Uterus (tissue), 4 donors: Measurements from ENCODE around the gene GAREM1. TPM values are rescaled to one million over a fixed set of nuclear protein-coding genes. Genes with fewer than 3 reads are reported as not detected.

Experiments
- DNase-seq, 2 donors: peaks; one replicate each; pipeline ENCODE4 v3.0.0-alpha.2; 2019 to 2020
- H3K27ac ChIP-seq, 2 donors: fragments of 200-600 bp; sonication (generic); 1 replicate in 1 of 2; 2 replicates in 1 of 2; pipeline ENCODE4 v1.5.1; 2016 to 2018
- H3K27me3 ChIP-seq, 2 donors: fragments of 200-600 bp; sonication (generic); one replicate each; pipeline ENCODE4 v1.5.1; 2018 to 2019; ENCODE audit warnings: control low read depth in 1 of 2
- H3K36me3 ChIP-seq, 2 donors: fragments of 200-600 bp; sonication (generic); one replicate each; pipeline ENCODE4 v1.5.1; 2019; ENCODE audit warnings: control low read depth in 1 of 2
- H3K4me1 ChIP-seq, 2 donors: fragments of 200-600 bp; sonication (generic); one replicate each; pipeline ENCODE4 v1.5.1; 2018 to 2019; ENCODE audit warnings: control low read depth in 1 of 2
- H3K4me3 ChIP-seq, 2 donors: fragments of 200-600 bp; sonication (generic); 1 replicate in 1 of 2; 2 replicates in 1 of 2; pipeline ENCODE4 v1.5.1; 2018 to 2019; ENCODE audit warnings: mild to moderate bottlenecking in 1 of 2
- H3K9me3 ChIP-seq, 2 donors: fragments of 200-600 bp; sonication (generic); one replicate each; pipeline ENCODE4 v1.5.1; 2019; ENCODE audit warnings: control low read depth in 1 of 2
- POLR2A ChIP-seq, 2 donors: fragments of 450-650 bp; IDR thresholded peaks; one replicate each; pipeline ENCODE4 v1.6.1; 2016; ENCODE audit warnings: antibody characterized with exemption in 2 of 2, mild to moderate bottlenecking in 1 of 2, moderate library complexity in 1 of 2
- intact Hi-C: fragments of 100-400 bp; cut with DNase I; formaldehyde crosslinking; loops from one replicate; pipeline ENCODE4 v1.15.1; 2023; ENCODE audit warnings: low total_unique reads
- total RNA-seq, 4 donors: library from RNA; depleted of rRNA in 3 of 4; stranded (reverse); fragments of >200 nt in 3 of 4; gene quantifications; one replicate each; pipeline versions ENCODE4 v1.1.0 to v1.2.4, GENCODE V29; 2014 to 2023
- TF ChIP-seq, protein P1 (sequence below), 4 experiments: fragments of 200-600 bp in 2 of 4; fragments of 450-650 bp in 2 of 4; sonication (generic) in 2 of 4; IDR thresholded peaks; one replicate each; pipeline ENCODE4 v1.5.1; 2016 to 2019; ENCODE audit warnings: antibody characterized with exemption in 4 of 4, mild to moderate bottlenecking in 2 of 4, moderate library complexity in 1 of 4
- donor health status: DM: yes; HTN: yes; CAD: no.

The GAREM1 gene
- total RNA-seq, 4 donors from 2014 or later: 1.5 to 12.0 (median 5.9) TPM

DNA sequence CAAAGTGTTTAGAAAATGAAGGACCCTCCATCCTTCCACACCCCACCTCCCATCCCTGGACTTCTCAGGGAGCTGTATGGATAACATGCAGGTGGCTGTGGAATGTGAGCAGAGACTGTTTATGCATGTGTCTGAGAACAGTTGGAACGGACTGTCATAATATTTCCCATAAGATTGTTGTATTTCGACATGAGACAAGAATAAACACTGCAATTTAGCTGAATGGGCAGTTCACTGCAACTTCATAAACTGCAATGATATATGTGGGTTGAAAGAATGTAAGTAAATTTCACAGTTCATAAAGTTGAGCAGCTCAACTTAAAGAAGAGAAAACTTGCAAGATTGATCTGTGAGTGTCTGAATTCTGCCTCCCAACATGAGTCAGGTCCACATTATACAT lies 206.3 kb downstream of the GAREM1 start:
- no peaks in the 10 kb centered on the region for H3K36me3 ChIP-seq
- intact Hi-C loops: loop anchor here (10.0 kb wide), 1 partner anchor 300 kb away; no protein-coding TSS in a partner anchor
- TF ChIP-seq POLR2A (IDR thresholded peaks at IDR 0.05): no peak
- TF ChIP-seq, protein P1, sequence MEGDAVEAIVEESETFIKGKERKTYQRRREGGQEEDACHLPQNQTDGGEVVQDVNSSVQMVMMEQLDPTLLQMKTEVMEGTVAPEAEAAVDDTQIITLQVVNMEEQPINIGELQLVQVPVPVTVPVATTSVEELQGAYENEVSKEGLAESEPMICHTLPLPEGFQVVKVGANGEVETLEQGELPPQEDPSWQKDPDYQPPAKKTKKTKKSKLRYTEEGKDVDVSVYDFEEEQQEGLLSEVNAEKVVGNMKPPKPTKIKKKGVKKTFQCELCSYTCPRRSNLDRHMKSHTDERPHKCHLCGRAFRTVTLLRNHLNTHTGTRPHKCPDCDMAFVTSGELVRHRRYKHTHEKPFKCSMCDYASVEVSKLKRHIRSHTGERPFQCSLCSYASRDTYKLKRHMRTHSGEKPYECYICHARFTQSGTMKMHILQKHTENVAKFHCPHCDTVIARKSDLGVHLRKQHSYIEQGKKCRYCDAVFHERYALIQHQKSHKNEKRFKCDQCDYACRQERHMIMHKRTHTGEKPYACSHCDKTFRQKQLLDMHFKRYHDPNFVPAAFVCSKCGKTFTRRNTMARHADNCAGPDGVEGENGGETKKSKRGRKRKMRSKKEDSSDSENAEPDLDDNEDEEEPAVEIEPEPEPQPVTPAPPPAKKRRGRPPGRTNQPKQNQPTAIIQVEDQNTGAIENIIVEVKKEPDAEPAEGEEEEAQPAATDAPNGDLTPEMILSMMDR (IDR thresholded peaks at IDR 0.05): no peak
- H3K9me3 ChIP-seq: no peaks in the 10 kb centered on the region
- no peak for DNase-seq
- H3K27ac ChIP-seq: no peak overlapping the region
- no peaks in the 10 kb centered on the region for H3K4me1 ChIP-seq
- no peak overlapping the region for H3K4me3 ChIP-seq
- H3K27me3 ChIP-seq: no peaks in the 10 kb centered on the region

GRCh38 chr18:32262092-32262491 lies 208.6 kb downstream of the GAREM1 start:
- intact Hi-C loops: loop anchor here (10.0 kb wide), 1 partner anchor 303 kb away; no protein-coding TSS in a partner anchor
- TF ChIP-seq, protein P1 (IDR thresholded peaks at IDR 0.05): no peak
- no peak for TF ChIP-seq POLR2A (IDR thresholded peaks at IDR 0.05)
- DNase-seq: no peak

DNA sequence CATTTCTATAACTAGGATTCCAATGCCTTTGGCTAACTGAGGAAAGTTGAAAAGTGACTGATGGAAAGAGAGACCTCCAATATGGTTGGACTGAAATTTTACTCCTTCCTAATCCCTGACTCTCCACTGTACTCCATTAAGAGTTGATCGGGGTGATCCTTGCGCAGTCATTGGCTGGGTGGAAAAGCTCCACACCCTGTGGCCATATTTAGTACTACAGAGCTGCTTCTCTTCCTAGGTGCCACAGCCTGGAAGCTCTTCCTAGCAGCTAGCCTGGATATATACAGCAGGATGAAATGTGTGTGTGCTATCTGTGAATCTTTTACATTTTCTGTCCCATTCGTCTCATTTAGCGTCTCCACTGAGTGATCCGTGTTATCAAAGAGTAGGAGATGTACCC lies 209.7 kb downstream of the GAREM1 start:
- Histone ChIP-seq H3K27ac (no peak overlapping the region), H3K4me3 (no peak overlapping the region), H3K9me3 (no peaks in the 10 kb centered on the region), H3K36me3 (no peaks in the 10 kb centered on the region), H3K4me1 (no peaks in the 10 kb centered on the region), H3K27me3 (no peaks in the 10 kb centered on the region)
- DNase-seq: no peak
- TF ChIP-seq POLR2A (IDR thresholded peaks at IDR 0.05): no peak
- TF ChIP-seq, protein P1 (IDR thresholded peaks at IDR 0.05): no peak
- intact Hi-C loops: loop anchor here (10.0 kb wide), 1 partner anchor 304 kb away; no protein-coding TSS in a partner anchor

More at GRCh38 chr18:32262092-32262491, 208.6 kb downstream of the GAREM1 start:
- Histone ChIP-seq H3K4me1 (no peaks in the 10 kb centered on the region), H3K4me3 (no peak overlapping the region), H3K27ac (no peak overlapping the region), H3K36me3 (no peaks in the 10 kb centered on the region), H3K27me3 (no peaks in the 10 kb centered on the region), H3K9me3 (no peaks in the 10 kb centered on the region)

- Histone ChIP-seq H3K27ac (no peak overlapping the region), H3K4me3 (no peak overlapping the region), H3K36me3 (no peaks in the 10 kb centered on the region), H3K27me3 (no peaks in the 10 kb centered on the region), H3K9me3 (no peaks in the 10 kb centered on the region), H3K4me1 (no peaks in the 10 kb centered on the region)
- no peak for TF ChIP-seq POLR2A (IDR thresholded peaks at IDR 0.05)
- TF ChIP-seq, protein P1 (IDR thresholded peaks at IDR 0.05): no peak
- DNase-seq: no peak
- intact Hi-C loops: no loop called here
These were observed 211.1 kb downstream of the GAREM1 start for GRCh38 chr18:32259553-32259952.

- TF ChIP-seq POLR2A (IDR thresholded peaks at IDR 0.05): no peak
- TF ChIP-seq, protein P1 (IDR thresholded peaks at IDR 0.05): no peak
- H3K4me1 ChIP-seq: no peaks in the 10 kb centered on the region
- no peaks in the 10 kb centered on the region for H3K36me3 ChIP-seq
- intact Hi-C loops: no loop called here
- H3K4me3 ChIP-seq: no peak overlapping the region
- no peaks in the 10 kb centered on the region for H3K9me3 ChIP-seq
- H3K27ac ChIP-seq: no peak overlapping the region
- DNase-seq: no peak
- H3K27me3 ChIP-seq: no peaks in the 10 kb centered on the region
These were observed 212.0 kb downstream of the GAREM1 start for GRCh38 chr18:32258558-32259204.
